GM12878 (cell line): ENCODE data around the gene CMC1. TPM values are rescaled to one million over a fixed set of nuclear protein-coding genes. Genes with fewer than 3 reads are reported as not detected.
A peak's percentile ranks its signal among the peaks of the same experiment; 100 is the strongest.

Source experiments
- BMI1 ChIP-seq: fragments of 450-650 bp; IDR thresholded peaks from 2 replicates; pipeline ENCODE4 v1.6.1; 2016; ENCODE audit warnings: mild to moderate bottlenecking, moderate library complexity, borderline replicate concordance
- E2F8 ChIP-seq: fragments of 450-650 bp; IDR thresholded peaks from 2 replicates; pipeline ENCODE4 v1.6.1; 2018; ENCODE audit warnings: mild to moderate bottlenecking, low read depth, moderate library complexity; ENCODE audit not compliant: partially characterized antibody
- EP300 ChIP-seq, 2 experiments: fragments of 150-350 bp in 1 of 2; IDR thresholded peaks; 2 replicates each; pipeline ENCODE4 v1.6.1; 2011 to 2012; ENCODE audit warnings: low read depth in 2 of 2, low read length in 2 of 2, borderline replicate concordance in 1 of 2, improper control_type of control experiment in 1 of 2, inconsistent platforms in 1 of 2; ENCODE audit not compliant: control insufficient read depth in 1 of 2
- IKZF1 ChIP-seq: fragments of 450-650 bp; conservative IDR thresholded peaks from 2 replicates; pipeline ENCODE4 v1.6.1; 2017; ENCODE audit warnings: antibody characterized with exemption, mild to moderate bottlenecking
- JUND ChIP-seq: IDR thresholded peaks from 2 replicates; pipeline ENCODE4 v1.6.1; 2012; ENCODE audit warnings: low read depth, mild to moderate bottlenecking, low read length, improper control_type of control experiment, moderate library complexity
- SKIL ChIP-seq: fragments of 450-650 bp; IDR thresholded peaks from 2 replicates; pipeline ENCODE4 v1.6.1; 2017; ENCODE audit warnings: mild to moderate bottlenecking, low read depth, inconsistent platforms; ENCODE audit not compliant: poor library complexity, severe bottlenecking
- ZNF24 ChIP-seq: fragments of 450-650 bp; IDR thresholded peaks from 2 replicates; pipeline ENCODE4 v1.6.1; 2017; ENCODE audit warnings: antibody characterized with exemption, mild to moderate bottlenecking
- polyA plus RNA-seq, 11 experiments: library from polyadenylated mRNA; depleted of rRNA in 4 of 11; unstranded in 6 of 11; stranded (reverse) in 5 of 11; fragments of >200 nt; fragmentation: Nextera tagmentation in 4 of 11; fragmentation: Illumina TruSeq in 1 of 11; extraction: Ambion mirVana in 4 of 11; extraction: Trizol in 1 of 11; gene quantifications; 1 replicate in 1 of 11; 2 replicates in 10 of 11; pipeline versions ENCODE4 v1.2.1 to v1.2.3, GENCODE V29; 2011 to 2016; ENCODE audit warnings: inconsistent platforms in 2 of 11, missing spikeins in 2 of 11, low read depth in 1 of 11
- total RNA-seq, 4 experiments: library from RNA; depleted of rRNA in 3 of 4; stranded (reverse); fragments of >200 nt in 3 of 4; fragmentation: Illumina TruSeq in 1 of 4; extraction: Trizol in 1 of 4; gene quantifications; 2 replicates each; pipeline versions ENCODE4 v1.2.1 to v1.2.3, GENCODE V29; 2013 to 2021
- TF ChIP-seq, protein P1 (sequence below): fragments of 450-650 bp; IDR thresholded peaks from 2 replicates; pipeline ENCODE4 v1.6.1; 2017; ENCODE audit warnings: mild to moderate bottlenecking, moderate library complexity
- TF ChIP-seq, protein P2 (sequence below): fragments of 450-650 bp; IDR thresholded peaks from 2 replicates; pipeline ENCODE4 v1.6.1; 2017; ENCODE audit warnings: low read depth, mild to moderate bottlenecking, moderate library complexity
- TF ChIP-seq, protein P3 (sequence below): IDR thresholded peaks from 2 replicates; pipeline ENCODE4 v1.6.1; 2011; ENCODE audit warnings: mild to moderate bottlenecking, low read depth, low read length, moderate library complexity; ENCODE audit not compliant: insufficient replicate concordance
- TF ChIP-seq, protein P4 (sequence below): fragments of 450-650 bp; IDR thresholded peaks from 2 replicates; pipeline ENCODE4 v1.6.1; 2017; ENCODE audit warnings: mild to moderate bottlenecking, moderate library complexity

The CMC1 gene
- total and polyA plus RNA-seq, 10 of the 15 experiments (the other 5 are each of a cell fraction or from before 2014, with no cell fraction given) = 12.3 to 118 (median 29.3) TPM

- TF ChIP-seq, protein P1, sequence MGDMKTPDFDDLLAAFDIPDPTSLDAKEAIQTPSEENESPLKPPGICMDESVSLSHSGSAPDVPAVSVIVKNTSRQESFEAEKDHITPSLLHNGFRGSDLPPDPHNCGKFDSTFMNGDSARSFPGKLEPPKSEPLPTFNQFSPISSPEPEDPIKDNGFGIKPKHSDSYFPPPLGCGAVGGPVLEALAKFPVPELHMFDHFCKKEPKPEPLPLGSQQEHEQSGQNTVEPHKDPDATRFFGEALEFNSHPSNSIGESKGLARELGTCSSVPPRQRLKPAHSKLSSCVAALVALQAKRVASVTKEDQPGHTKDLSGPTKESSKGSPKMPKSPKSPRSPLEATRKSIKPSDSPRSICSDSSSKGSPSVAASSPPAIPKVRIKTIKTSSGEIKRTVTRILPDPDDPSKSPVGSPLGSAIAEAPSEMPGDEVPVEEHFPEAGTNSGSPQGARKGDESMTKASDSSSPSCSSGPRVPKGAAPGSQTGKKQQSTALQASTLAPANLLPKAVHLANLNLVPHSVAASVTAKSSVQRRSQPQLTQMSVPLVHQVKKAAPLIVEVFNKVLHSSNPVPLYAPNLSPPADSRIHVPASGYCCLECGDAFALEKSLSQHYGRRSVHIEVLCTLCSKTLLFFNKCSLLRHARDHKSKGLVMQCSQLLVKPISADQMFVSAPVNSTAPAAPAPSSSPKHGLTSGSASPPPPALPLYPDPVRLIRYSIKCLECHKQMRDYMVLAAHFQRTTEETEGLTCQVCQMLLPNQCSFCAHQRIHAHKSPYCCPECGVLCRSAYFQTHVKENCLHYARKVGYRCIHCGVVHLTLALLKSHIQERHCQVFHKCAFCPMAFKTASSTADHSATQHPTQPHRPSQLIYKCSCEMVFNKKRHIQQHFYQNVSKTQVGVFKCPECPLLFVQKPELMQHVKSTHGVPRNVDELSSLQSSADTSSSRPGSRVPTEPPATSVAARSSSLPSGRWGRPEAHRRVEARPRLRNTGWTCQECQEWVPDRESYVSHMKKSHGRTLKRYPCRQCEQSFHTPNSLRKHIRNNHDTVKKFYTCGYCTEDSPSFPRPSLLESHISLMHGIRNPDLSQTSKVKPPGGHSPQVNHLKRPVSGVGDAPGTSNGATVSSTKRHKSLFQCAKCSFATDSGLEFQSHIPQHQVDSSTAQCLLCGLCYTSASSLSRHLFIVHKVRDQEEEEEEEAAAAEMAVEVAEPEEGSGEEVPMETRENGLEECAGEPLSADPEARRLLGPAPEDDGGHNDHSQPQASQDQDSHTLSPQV = no peak
- 0 out of 2 replicates have a peak, but pooled peaks have one; percentile 31 for TF ChIP-seq ZNF24
- peak; percentile 60 to 86; a peak in 1 of 4 replicates for TF ChIP-seq EP300 (IDR thresholded peaks at IDR 0.05; ENCODE audit: borderline replicate concordance in 1 of 2, control insufficient read depth in 1 of 2, low read depth in 2 of 2, low read length in 2 of 2)
- TF ChIP-seq, protein P2, sequence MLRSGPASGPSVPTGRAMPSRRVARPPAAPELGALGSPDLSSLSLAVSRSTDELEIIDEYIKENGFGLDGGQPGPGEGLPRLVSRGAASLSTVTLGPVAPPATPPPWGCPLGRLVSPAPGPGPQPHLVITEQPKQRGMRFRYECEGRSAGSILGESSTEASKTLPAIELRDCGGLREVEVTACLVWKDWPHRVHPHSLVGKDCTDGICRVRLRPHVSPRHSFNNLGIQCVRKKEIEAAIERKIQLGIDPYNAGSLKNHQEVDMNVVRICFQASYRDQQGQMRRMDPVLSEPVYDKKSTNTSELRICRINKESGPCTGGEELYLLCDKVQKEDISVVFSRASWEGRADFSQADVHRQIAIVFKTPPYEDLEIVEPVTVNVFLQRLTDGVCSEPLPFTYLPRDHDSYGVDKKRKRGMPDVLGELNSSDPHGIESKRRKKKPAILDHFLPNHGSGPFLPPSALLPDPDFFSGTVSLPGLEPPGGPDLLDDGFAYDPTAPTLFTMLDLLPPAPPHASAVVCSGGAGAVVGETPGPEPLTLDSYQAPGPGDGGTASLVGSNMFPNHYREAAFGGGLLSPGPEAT = peak; percentile 82
- peak; percentile 85 for TF ChIP-seq IKZF1
- peak; percentile 32 for TF ChIP-seq E2F8
- TF ChIP-seq, protein P3, sequence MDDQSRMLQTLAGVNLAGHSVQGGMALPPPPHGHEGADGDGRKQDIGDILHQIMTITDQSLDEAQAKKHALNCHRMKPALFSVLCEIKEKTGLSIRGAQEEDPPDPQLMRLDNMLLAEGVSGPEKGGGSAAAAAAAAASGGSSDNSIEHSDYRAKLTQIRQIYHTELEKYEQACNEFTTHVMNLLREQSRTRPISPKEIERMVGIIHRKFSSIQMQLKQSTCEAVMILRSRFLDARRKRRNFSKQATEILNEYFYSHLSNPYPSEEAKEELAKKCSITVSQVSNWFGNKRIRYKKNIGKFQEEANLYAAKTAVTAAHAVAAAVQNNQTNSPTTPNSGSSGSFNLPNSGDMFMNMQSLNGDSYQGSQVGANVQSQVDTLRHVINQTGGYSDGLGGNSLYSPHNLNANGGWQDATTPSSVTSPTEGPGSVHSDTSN = peak; percentile 11
- no peak for TF ChIP-seq JUND
- peak; percentile 81; the same call in 1 of the 2 replicates for TF ChIP-seq BMI1
- TF ChIP-seq, protein P4, sequence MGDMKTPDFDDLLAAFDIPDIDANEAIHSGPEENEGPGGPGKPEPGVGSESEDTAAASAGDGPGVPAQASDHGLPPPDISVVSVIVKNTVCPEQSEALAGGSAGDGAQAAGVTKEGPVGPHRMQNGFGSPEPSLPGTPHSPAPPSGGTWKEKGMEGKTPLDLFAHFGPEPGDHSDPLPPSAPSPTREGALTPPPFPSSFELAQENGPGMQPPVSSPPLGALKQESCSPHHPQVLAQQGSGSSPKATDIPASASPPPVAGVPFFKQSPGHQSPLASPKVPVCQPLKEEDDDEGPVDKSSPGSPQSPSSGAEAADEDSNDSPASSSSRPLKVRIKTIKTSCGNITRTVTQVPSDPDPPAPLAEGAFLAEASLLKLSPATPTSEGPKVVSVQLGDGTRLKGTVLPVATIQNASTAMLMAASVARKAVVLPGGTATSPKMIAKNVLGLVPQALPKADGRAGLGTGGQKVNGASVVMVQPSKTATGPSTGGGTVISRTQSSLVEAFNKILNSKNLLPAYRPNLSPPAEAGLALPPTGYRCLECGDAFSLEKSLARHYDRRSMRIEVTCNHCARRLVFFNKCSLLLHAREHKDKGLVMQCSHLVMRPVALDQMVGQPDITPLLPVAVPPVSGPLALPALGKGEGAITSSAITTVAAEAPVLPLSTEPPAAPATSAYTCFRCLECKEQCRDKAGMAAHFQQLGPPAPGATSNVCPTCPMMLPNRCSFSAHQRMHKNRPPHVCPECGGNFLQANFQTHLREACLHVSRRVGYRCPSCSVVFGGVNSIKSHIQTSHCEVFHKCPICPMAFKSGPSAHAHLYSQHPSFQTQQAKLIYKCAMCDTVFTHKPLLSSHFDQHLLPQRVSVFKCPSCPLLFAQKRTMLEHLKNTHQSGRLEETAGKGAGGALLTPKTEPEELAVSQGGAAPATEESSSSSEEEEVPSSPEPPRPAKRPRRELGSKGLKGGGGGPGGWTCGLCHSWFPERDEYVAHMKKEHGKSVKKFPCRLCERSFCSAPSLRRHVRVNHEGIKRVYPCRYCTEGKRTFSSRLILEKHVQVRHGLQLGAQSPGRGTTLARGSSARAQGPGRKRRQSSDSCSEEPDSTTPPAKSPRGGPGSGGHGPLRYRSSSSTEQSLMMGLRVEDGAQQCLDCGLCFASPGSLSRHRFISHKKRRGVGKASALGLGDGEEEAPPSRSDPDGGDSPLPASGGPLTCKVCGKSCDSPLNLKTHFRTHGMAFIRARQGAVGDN = peak; percentile 55; the same call in 1 of the 2 replicates
- TF ChIP-seq SKIL = peak; percentile 81
Observed at GRCh38 chr3:28326458-28326926, 85.1 kb downstream of the CMC1 start (continued).
